LHCN-M2 (cell line): ENCODE measurements around the gene PCDHB10. TPM values are rescaled to one million over a fixed set of nuclear protein-coding genes. Genes with fewer than 3 reads are reported as not detected.

ENCODE experiments used
- DNase-seq: peaks from one replicate; pipeline ENCODE4 v3.0.0-alpha.2; 2012; ENCODE audit warnings: low read depth
- total RNA-seq: library from RNA; depleted of rRNA; stranded (reverse); fragments of >200 nt; gene quantifications from 2 replicates; pipeline ENCODE4 v1.2.3, GENCODE V29; 2014; rRNA removed

The PCDHB10 gene
- total RNA-seq, 1 experiment from 2014 or later = 2.8 TPM

DNA sequence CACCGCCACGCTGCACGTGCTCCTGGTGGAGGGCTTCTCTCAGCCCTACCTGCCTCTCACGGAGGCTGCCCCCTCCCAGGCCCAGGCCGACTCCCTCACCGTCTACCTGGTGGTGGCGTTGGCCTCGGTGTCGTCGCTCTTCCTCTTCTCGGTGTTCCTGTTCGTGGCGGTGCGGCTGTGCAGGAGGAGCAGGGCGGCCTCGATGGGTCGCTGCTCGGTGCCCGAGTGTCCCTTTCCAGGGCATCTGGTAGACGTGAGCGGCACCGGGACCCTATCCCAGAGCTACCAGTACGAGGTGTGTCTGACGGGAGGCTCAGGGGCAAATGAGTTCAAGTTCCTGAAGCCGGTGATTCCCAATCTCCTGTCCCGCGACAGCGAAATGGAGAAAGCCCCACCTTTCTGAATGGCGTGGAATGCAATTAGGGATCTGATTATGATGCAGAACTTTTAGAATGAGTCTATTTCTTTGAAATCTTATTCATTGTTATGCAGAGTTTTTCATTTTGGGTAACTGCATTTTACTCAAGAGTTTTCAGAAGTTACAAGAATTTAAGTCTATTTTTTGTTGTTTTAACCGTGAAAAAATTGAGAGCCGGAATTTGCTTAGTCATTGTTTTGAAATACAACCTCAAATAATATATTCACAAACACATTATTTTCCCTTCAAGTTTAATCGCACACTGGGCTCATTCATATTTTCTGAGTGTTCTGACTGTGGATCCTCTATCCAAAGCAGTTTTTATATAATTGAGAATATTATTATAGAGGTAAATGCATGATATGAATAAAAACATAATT, 44.6 kb downstream of the PCDHB10 start:
- no peak for DNase-seq

DNA sequence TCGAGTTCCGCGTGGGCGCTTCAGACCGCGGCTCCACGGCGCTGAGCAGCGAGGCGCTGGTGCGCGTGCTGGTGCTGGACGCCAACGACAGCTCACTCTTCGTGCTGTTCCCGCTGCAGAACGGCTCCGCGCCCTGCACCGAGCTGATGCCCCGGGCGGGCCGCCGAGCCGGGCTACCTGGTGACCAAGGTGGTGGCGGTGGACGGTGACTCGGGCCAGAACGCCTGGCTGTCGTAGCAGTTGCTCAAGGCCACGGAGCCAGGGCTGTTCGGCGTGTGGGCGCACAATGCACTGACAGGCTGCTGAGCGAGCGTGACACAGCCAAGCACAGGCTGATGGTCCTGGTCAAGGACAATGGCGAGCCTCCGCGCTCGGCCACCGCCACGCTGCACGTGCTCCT, 49.3 kb downstream of the PCDHB10 start:
- DNase-seq = no peak

Other genes with a start within 250 kb of the PCDHB10 start
- 0.06 and 0.23 TPM in 2 replicates for gene PCDHAC2, start 225.9 kb upstream of the PCDHB10 start, total RNA-seq
- gene PCDHB1, start 141.0 kb upstream of the PCDHB10 start, total RNA-seq = not detected in 2 replicates
- 10.7 and 13.4 TPM in 2 replicates for gene PCDHB2, start 97.7 kb upstream of the PCDHB10 start, total RNA-seq
- gene PCDHB3, start 91.9 kb upstream of the PCDHB10 start, total RNA-seq = 2.0 and 2.4 TPM in 2 replicates
- gene PCDHB4, start 70.5 kb upstream of the PCDHB10 start, total RNA-seq = 1.8 and 1.9 TPM in 2 replicates
- 0.63 and 1.1 TPM in 2 replicates for gene PCDHB5, start 57.1 kb upstream of the PCDHB10 start, total RNA-seq
- gene PCDHB6, start 42.3 kb upstream of the PCDHB10 start, total RNA-seq = 0.34 and 0.38 TPM in 2 replicates
- 2.0 and 3.4 TPM in 2 replicates for gene PCDHB7, start 19.7 kb upstream of the PCDHB10 start, total RNA-seq
- gene PCDHB8, start 14.6 kb upstream of the PCDHB10 start, total RNA-seq = 9.6 and 12.3 TPM in 2 replicates
- 10.4 and 12.2 TPM in 2 replicates for gene PCDHB16, start 10.0 kb upstream of the PCDHB10 start, total RNA-seq
- gene PCDHB9, start 5.2 kb upstream of the PCDHB10 start, total RNA-seq = 2.8 and 3.1 TPM in 2 replicates
- gene PCDHB11, start 7.3 kb downstream of the PCDHB10 start, total RNA-seq = 0.77 and 1.5 TPM in 2 replicates
- gene PCDHB12, start 16.4 kb downstream of the PCDHB10 start, total RNA-seq = 3.1 and 3.6 TPM in 2 replicates
- 3.5 and 5.1 TPM in 2 replicates for gene PCDHB13, start 21.6 kb downstream of the PCDHB10 start, total RNA-seq
- gene PCDHB14, start 31.0 kb downstream of the PCDHB10 start, total RNA-seq = 4.3 and 4.9 TPM in 2 replicates
- gene PCDHB15, start 53.0 kb downstream of the PCDHB10 start, total RNA-seq = 3.8 TPM in 2 replicates
- 0.17 TPM in 1 of 2 replicates, not detected in the other for gene SLC25A2, start 111.7 kb downstream of the PCDHB10 start, total RNA-seq
- 65.1 and 67.6 TPM in 2 replicates for gene TAF7, start 128.4 kb downstream of the PCDHB10 start, total RNA-seq
- gene PCDHGA1, start 138.2 kb downstream of the PCDHB10 start, total RNA-seq = 5.3 and 7.1 TPM in 2 replicates
- gene PCDHGA2, start 146.4 kb downstream of the PCDHB10 start, total RNA-seq = 0.90 and 1.1 TPM in 2 replicates
- 0.57 TPM in 1 of 2 replicates, not detected in the other for gene PCDHGA3, start 151.5 kb downstream of the PCDHB10 start, total RNA-seq
- gene PCDHGB1, start 157.7 kb downstream of the PCDHB10 start, total RNA-seq = 6.8 and 8.1 TPM in 2 replicates
- 3.9 and 4.4 TPM in 2 replicates for gene PCDHGA4, start 162.7 kb downstream of the PCDHB10 start, total RNA-seq
- gene PCDHGB2, start 167.6 kb downstream of the PCDHB10 start, total RNA-seq = 9.0 and 12.5 TPM in 2 replicates
- 0.98 and 1.5 TPM in 2 replicates for gene PCDHGA5, start 171.8 kb downstream of the PCDHB10 start, total RNA-seq
- 1.4 and 1.6 TPM in 2 replicates for gene PCDHGB3, start 177.9 kb downstream of the PCDHB10 start, total RNA-seq
- 0.77 and 0.98 TPM in 2 replicates for gene PCDHGA6, start 181.5 kb downstream of the PCDHB10 start, total RNA-seq
- gene PCDHGA7, start 190.4 kb downstream of the PCDHB10 start, total RNA-seq = 0.57 and 0.77 TPM in 2 replicates
- 0.69 and 0.71 TPM in 2 replicates for gene PCDHGB4, start 195.3 kb downstream of the PCDHB10 start, total RNA-seq
- gene PCDHGA8, start 200.3 kb downstream of the PCDHB10 start, total RNA-seq = 0.26 and 0.75 TPM in 2 replicates
- gene PCDHGB5, start 205.6 kb downstream of the PCDHB10 start, total RNA-seq = 0.52 and 2.1 TPM in 2 replicates
- 0.64 and 0.75 TPM in 2 replicates for gene PCDHGA9, start 210.4 kb downstream of the PCDHB10 start, total RNA-seq
- 0.32 and 0.40 TPM in 2 replicates for gene PCDHGB6, start 215.7 kb downstream of the PCDHB10 start, total RNA-seq
- 17.4 and 21.4 TPM in 2 replicates for gene PCDHGA10, start 220.6 kb downstream of the PCDHB10 start, total RNA-seq
- 0.52 and 0.83 TPM in 2 replicates for gene PCDHGB7, start 225.3 kb downstream of the PCDHB10 start, total RNA-seq
- 0.64 and 0.75 TPM in 2 replicates for gene PCDHGA11, start 228.7 kb downstream of the PCDHB10 start, total RNA-seq
- gene PCDHGA12, start 238.2 kb downstream of the PCDHB10 start, total RNA-seq = 6.1 and 6.9 TPM in 2 replicates